Suprapubic skin (tissue), 3 donors: ENCODE measurements around the gene TRIO.

ENCODE experiments used
- EP300 ChIP-seq: sonication (generic); formaldehyde crosslinking; IDR thresholded peaks from one replicate; pipeline ENCODE4 v1.6.1; 2017; ENCODE audit warnings: antibody characterized with exemption
- POLR2A ChIP-seq, 2 donors: fragments of 450-650 bp; IDR thresholded peaks; one replicate each; pipeline ENCODE4 v1.6.1; 2017; ENCODE audit warnings: antibody characterized with exemption in 2 of 2, mild to moderate bottlenecking in 2 of 2, moderate library complexity in 2 of 2
- TF ChIP-seq, protein P1 (sequence below), 2 donors: fragments of 200-600 bp in 1 of 2; fragments of 450-650 bp in 1 of 2; sonication (generic) in 1 of 2; IDR thresholded peaks; one replicate each; pipeline ENCODE4 v1.5.1; 2016 to 2019; ENCODE audit warnings: antibody characterized with exemption in 2 of 2, mild to moderate bottlenecking in 1 of 2, moderate library complexity in 1 of 2

DNA sequence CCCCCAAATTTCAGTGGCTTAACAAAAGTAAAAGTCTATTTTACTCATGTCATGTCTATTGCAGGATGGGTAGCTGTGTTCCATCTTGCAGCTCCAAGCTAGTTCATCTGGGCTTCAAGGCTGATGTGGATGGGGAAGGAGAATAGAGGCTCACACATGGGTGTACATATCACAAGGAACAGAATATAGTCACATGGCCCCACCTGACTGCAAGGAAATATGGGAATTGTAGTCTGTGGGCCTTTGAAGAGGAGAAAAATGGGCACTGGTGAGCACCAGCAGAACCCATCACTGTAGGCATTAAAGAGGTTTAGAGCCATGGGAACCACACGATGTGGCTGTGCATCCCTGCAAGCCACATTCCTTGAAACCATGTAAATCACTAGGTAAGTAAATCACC is 17.9 kb upstream of the TRIO start:
- TF ChIP-seq, protein P1, sequence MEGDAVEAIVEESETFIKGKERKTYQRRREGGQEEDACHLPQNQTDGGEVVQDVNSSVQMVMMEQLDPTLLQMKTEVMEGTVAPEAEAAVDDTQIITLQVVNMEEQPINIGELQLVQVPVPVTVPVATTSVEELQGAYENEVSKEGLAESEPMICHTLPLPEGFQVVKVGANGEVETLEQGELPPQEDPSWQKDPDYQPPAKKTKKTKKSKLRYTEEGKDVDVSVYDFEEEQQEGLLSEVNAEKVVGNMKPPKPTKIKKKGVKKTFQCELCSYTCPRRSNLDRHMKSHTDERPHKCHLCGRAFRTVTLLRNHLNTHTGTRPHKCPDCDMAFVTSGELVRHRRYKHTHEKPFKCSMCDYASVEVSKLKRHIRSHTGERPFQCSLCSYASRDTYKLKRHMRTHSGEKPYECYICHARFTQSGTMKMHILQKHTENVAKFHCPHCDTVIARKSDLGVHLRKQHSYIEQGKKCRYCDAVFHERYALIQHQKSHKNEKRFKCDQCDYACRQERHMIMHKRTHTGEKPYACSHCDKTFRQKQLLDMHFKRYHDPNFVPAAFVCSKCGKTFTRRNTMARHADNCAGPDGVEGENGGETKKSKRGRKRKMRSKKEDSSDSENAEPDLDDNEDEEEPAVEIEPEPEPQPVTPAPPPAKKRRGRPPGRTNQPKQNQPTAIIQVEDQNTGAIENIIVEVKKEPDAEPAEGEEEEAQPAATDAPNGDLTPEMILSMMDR (IDR thresholded peaks at IDR 0.05) = no peak
- TF ChIP-seq POLR2A (IDR thresholded peaks at IDR 0.05) (no peak), EP300 (no peak)
